Stimulated activated naive CD8-positive, alpha-beta T cell treated with anti-CD3 and anti-CD28 coated beads, Interleukin-15, amount 100 ng/mL, for 72 hours (primary cell): ENCODE data around the gene ANKRD13B.
"Not testable (repeated sequence)": the region's sequence is repeated elsewhere in the genome, so short reads cannot be mapped to it uniquely, and the experiment has no call there.

Source experiments
- ATAC-seq: fragments of 150-1000 bp; cut with Tn5 transposase; 2 replicates; pipeline ENCODE4 v1.10.0; 2021; ENCODE audit warnings: mild to moderate bottlenecking, moderate library complexity
- DNase-seq, 2 donors: peaks; one replicate each; pipeline ENCODE4 v3.0.0; 2021 to 2022
- H3K27ac Mint-ChIP-seq, 2 donors: one replicate each; pipeline ENCODE4 v1.8.0; 2022; ENCODE audit warnings: mild to moderate bottlenecking in 2 of 2, mixed read lengths in 2 of 2, moderate library complexity in 2 of 2
- H3K27me3 Mint-ChIP-seq: one replicate; pipeline ENCODE4 v1.8.0; 2022; ENCODE audit warnings: mixed read lengths
- H3K4me1 Mint-ChIP-seq: one replicate; pipeline ENCODE4 v1.8.0; 2022; ENCODE audit warnings: mild to moderate bottlenecking, mixed read lengths
- H3K4me3 Mint-ChIP-seq, 2 donors: one replicate each; pipeline ENCODE4 v1.8.0; 2022; ENCODE audit warnings: mild to moderate bottlenecking in 2 of 2, mixed read lengths in 2 of 2, moderate library complexity in 1 of 2
- H3K9me3 Mint-ChIP-seq, 2 donors: one replicate each; pipeline ENCODE4 v1.8.0; 2022; ENCODE audit warnings: mixed read lengths in 2 of 2

Gene ANKRD13B

DNA sequence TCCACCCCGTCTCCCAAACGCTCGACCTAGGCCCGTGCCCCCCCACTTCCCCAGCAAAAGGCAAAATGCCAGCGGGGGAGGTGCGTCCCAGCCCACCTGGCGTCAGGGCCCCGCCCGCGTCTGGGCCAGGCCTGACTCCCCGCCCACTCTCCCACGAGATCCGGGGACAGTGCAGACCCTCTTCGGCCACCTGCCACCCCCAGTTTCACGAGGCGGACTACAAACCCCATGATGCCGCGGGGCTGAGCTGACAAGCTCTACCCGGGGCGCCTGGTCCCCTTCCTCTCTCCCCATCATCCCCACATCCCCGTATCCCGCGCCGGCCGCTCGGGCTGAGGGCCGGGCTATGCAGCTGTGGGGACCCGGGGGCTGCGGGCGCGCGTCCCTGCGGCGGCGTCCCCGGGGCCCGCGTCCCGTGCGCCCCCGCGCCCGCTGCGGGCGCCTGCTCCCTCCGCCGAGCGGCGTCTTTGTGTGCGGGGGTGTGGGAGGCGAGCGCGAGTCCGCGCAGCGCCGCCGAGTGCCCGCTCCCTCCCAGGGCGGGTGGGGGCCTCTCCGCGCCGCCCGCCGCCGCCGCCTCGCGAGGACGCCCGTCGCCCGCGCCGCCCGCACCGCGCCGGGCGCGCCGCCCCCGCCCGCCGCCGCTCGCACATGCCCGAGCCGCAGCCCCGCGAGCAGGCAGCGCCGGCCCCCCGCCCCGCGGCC is at the start of gene ANKRD13B:
TSS of gene ANKRD13B (plus strand) at position 283 of the 702 bp plus-strand sequence. CDS start 490 bp downstream, outside the sequence.
- Mint-ChIP-seq H3K27me3 (no peaks in the 10 kb centered on the region), H3K4me3 (peak within 1 kb of the TSS; percentile 82 to 91), H3K4me1 (peaks cover 67% of the 10 kb centered on the region), H3K9me3 (no peaks in the 10 kb centered on the region), H3K27ac (peak within 1 kb of the TSS in 1 of 2 donors; percentile 67)
- peak; percentile 41 to 51 for DNase-seq
- ATAC-seq: peak; percentile 26

DNA sequence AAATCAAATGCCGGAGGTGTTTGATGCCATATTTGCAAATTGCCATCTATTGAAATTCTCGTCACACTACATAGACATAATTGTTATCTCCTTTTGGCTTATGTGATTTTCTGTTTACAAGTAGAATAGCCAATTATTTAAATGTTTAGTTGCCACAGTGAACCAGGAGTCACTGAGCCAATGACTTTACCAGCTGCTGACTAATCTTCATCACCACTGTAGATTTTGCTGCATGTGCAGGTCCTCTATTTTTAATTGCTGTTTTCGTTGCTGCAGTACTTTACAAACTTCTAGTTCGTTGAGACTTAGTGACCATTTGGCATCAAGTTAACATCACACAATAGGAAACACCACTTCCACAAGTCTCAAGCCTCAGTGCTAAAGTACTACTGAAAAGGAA is 48.9 kb upstream of the ANKRD13B start:
- DNase-seq (no peak), ATAC-seq (no peak)
- H3K27ac Mint-ChIP-seq: no peak overlapping the region
- no peaks in the 10 kb centered on the region for H3K9me3 Mint-ChIP-seq
- H3K27me3 Mint-ChIP-seq: no peaks in the 10 kb centered on the region
- no peak overlapping the region for H3K4me3 Mint-ChIP-seq
- H3K4me1 Mint-ChIP-seq: peaks cover 9% of the 10 kb centered on the region

DNA sequence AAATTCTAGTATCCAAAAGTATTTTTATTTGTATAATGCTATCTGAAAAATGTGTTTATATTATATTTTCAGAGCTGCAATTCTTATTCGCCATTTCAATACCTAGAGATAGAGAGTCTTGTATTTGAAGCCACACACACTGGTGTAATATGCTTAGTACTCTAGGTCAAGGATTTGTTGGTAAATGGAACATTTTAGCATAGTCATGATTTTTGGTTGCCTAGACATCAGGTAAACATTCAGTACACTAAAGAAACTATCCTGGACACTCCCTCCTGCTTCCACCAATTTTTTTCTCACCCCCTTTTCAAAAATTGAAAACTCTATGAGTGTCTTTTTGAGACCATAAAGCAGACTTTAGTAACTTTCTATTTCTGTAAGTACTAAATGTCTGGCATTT is 46.8 kb upstream of the ANKRD13B start:
- H3K9me3 Mint-ChIP-seq: no peaks in the 10 kb centered on the region
- DNase-seq (no peak), ATAC-seq (no peak)
- no peak overlapping the region for H3K4me3 Mint-ChIP-seq
- peaks cover 17% of the 10 kb centered on the region for H3K4me1 Mint-ChIP-seq
- H3K27ac Mint-ChIP-seq: peak overlapping the region in 1 of 2 donors; percentile 4
- H3K27me3 Mint-ChIP-seq: no peaks in the 10 kb centered on the region

DNA sequence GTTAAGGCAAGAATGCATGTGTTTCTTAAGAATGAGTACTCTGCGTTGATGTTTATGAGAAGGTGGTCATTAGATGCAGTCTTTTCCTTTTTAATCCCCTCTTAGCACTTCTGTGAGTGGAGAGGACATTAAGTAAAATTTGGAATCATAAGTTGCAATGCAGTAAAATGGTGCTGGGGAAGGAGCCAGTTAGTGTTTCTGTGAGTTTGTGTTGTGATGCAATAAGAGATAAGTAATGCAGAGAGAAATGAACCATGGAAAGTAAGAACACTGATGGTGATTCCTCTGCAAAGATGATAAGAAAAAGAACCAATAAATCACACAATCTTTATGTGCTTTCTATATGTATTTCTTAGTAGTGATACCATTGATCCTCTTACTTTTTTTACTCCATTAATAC is 46.1 kb upstream of the ANKRD13B start:
- peaks cover 17% of the 10 kb centered on the region for H3K4me1 Mint-ChIP-seq
- H3K27ac Mint-ChIP-seq: peak overlapping the region in 1 of 2 donors; percentile 41
- H3K9me3 Mint-ChIP-seq: no peaks in the 10 kb centered on the region
- no peak overlapping the region for H3K4me3 Mint-ChIP-seq
- ATAC-seq (no peak), DNase-seq (no peak)
- H3K27me3 Mint-ChIP-seq: no peaks in the 10 kb centered on the region

DNA sequence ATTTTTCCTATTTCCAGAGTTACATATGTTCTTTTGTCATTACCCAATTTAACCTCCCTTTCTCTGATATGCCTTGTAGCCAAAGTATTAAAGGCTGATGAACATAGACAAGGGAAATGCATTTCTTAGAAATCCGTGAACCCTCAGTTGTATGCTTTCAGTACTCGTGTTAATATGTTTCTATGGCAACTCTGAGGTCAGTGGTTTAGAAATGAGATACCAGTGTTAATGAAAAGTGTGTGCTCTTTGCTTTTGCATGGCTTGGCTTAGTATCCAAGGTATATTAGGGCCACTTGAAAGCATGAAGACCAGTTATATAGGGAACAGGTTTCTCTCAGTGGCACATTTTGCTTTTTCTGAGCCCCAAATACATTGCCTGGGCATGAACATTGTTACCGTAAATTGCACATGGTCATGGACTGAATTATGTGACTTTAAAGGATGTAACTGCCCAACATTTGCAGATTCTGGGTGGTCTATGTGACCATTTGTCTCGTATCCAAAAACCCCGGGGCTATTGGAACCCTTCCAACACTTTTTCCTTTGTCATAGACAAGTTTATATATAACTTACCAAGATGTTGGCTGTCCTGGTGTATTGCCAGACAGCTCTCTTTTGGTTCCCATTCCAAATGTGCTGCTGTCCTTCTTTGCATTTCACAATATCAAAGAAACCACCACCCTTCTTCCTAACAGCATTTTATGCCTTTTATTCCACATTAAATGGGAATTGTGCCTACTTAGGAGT is 43.6 kb upstream of the ANKRD13B start:
- peaks cover 17% of the 10 kb centered on the region for H3K4me1 Mint-ChIP-seq
- no peak for DNase-seq
- peak; percentile 83 for ATAC-seq
- H3K4me3 Mint-ChIP-seq: no peak overlapping the region
- H3K9me3 Mint-ChIP-seq: no peaks in the 10 kb centered on the region
- H3K27me3 Mint-ChIP-seq: no peaks in the 10 kb centered on the region
- no peak overlapping the region for H3K27ac Mint-ChIP-seq

DNA sequence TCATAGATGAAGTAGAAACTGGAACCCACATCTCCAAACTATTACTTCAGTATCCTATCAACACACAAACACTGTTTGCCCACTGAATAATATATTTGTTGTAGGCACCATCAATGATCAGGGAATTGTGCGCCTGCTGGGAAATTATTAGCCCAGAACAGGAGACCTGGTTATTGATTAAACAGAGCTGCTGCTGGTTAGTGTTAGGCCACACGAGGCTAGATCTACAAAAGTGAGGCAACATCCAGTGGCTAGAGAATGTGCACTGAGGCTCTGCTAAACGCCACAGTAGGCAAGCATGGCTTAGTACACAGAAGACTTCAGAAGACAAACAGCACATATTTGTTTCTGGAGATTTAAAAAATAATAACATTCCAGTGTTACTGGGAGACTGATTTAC is 37.1 kb upstream of the ANKRD13B start:
- Mint-ChIP-seq H3K4me1 (peaks cover 20% of the 10 kb centered on the region), H3K27me3 (no peaks in the 10 kb centered on the region), H3K27ac (no peak overlapping the region), H3K9me3 (no peaks in the 10 kb centered on the region), H3K4me3 (no peak overlapping the region)
- ATAC-seq (no peak), DNase-seq (no peak)

DNA sequence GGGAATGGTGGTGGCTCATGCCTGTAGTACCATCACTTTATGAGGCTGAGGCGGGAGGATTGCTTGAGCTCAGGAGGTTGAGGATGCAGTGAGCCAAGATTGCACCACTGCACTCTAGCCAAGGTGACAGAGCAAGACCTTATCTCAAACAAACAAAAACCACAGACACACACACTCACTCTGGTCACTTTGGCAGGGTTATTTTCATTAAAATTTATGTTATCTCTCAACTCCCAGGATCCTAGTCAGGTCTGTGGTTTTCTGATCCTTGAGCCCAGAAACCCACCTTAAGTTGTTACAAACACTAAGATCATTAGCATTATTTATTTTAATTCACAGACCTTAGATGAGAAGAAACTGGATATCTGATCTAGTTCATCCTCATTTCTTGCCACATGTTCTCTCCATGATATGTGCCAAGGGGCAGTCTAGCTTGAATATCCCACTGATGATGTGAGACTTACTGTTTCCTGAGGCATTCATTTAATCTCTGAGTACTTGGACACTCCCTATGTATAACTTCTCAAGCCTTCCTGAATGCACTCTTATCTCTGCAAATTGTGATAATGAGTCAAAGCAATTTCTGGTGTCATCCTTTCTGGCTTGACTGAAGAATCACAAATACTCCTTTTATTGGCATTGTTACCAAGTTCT is 35.7 kb upstream of the ANKRD13B start:
- ATAC-seq: no peak
- Mint-ChIP-seq H3K27ac (no peak overlapping the region), H3K27me3 (no peaks in the 10 kb centered on the region), H3K4me3 (no peak overlapping the region), H3K9me3 (no peaks in the 10 kb centered on the region), H3K4me1 (peaks cover 25% of the 10 kb centered on the region)
- no peak for DNase-seq

DNA sequence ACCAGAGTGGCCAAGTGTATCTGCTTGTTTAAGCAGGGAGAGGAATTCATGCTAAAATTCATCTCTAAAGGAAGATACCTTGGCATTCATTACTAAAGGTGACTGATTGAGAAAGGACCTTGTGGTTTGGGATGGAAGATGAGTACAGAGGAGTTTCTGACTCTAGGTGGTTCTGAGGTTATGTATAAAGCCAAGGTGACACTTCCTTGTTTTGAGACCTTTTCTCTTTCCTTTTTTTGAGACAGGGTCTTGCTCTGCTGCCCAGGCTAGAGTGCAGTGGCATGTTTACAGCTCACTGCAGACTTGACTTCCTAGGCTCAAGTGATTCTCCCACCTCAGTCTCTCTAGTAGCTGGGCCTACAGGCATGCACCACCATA is 35.2 kb upstream of the ANKRD13B start:
- ATAC-seq (peak; percentile 86), DNase-seq (no peak)
- Mint-ChIP-seq H3K4me1 (peaks cover 30% of the 10 kb centered on the region), H3K9me3 (no peaks in the 10 kb centered on the region), H3K27ac (no peak overlapping the region), H3K4me3 (no peak overlapping the region), H3K27me3 (no peaks in the 10 kb centered on the region)

DNA sequence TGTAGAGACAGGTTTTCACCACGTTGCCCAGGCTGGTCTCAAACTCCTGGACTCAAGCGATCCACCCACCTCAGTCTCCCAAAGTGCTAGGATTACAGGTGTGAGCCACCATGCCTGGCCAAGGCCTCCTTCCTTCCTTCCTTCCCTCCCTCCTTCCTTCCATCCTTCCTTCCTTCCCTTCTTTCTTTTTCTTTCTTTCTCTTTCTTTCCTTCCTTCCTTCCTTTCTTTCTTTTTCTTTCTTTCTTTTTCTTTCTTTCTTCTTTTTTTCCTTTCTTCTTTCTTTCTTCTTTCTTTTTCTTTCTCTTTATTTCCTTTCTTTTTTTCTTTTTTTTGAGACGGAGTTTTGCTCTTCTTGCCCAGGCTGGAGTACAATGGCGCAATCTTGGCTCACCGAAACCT is 34.8 kb upstream of the ANKRD13B start:
- not testable (repeated sequence) for H3K9me3 Mint-ChIP-seq, ATAC-seq, H3K27me3 Mint-ChIP-seq, H3K4me3 Mint-ChIP-seq, H3K27ac Mint-ChIP-seq, DNase-seq
- peaks cover 34% of the 10 kb centered on the region for H3K4me1 Mint-ChIP-seq

DNA sequence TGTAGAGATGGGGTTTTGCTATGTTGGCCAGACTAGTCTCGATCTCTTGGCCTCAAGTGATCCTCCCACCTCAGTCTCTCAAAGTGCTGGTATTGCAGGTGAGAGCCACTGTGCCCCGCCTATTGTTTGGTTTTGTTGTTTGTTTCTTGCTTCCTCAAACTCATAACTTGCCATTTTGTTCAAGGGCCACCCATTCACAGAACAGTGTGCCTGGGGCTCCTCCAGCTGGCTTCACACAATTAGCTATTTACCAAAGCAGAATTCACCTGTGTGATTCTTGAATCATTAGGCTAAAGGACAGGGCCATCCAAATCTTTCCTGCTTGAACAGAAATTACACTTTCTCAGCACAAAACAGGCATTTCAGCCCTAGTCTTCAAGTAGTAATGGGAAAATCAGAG is 33.3 kb upstream of the ANKRD13B start:
- Mint-ChIP-seq H3K9me3 (no peaks in the 10 kb centered on the region), H3K4me3 (no peak overlapping the region), H3K27ac (no peak overlapping the region), H3K27me3 (no peaks in the 10 kb centered on the region), H3K4me1 (peaks cover 43% of the 10 kb centered on the region)
- DNase-seq (no peak), ATAC-seq (no peak)

DNA sequence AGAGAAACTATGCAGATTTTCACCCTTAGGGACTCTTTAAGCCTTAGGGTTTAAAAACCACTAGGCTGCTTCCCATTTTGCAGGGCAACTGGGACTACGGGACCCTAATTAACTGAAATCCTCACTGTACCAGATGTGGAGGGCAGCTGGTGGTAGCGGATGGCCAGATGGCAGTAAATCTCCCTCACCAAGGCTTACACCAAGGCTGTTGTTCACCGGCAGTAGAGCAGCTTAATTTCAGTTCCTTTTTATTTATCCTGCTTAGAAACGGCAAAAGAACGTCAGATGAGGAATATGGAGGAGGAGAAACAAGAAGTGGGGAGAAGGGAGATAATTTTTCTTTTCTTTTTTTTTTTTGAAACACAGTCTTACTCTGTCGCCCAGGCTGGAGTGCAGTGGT is 32.6 kb upstream of the ANKRD13B start:
- no peaks in the 10 kb centered on the region for H3K27me3 Mint-ChIP-seq
- H3K4me1 Mint-ChIP-seq: peaks cover 43% of the 10 kb centered on the region
- no peak for DNase-seq
- H3K9me3 Mint-ChIP-seq: no peaks in the 10 kb centered on the region
- ATAC-seq: no peak
- H3K4me3 Mint-ChIP-seq: no peak overlapping the region
- no peak overlapping the region for H3K27ac Mint-ChIP-seq

DNA sequence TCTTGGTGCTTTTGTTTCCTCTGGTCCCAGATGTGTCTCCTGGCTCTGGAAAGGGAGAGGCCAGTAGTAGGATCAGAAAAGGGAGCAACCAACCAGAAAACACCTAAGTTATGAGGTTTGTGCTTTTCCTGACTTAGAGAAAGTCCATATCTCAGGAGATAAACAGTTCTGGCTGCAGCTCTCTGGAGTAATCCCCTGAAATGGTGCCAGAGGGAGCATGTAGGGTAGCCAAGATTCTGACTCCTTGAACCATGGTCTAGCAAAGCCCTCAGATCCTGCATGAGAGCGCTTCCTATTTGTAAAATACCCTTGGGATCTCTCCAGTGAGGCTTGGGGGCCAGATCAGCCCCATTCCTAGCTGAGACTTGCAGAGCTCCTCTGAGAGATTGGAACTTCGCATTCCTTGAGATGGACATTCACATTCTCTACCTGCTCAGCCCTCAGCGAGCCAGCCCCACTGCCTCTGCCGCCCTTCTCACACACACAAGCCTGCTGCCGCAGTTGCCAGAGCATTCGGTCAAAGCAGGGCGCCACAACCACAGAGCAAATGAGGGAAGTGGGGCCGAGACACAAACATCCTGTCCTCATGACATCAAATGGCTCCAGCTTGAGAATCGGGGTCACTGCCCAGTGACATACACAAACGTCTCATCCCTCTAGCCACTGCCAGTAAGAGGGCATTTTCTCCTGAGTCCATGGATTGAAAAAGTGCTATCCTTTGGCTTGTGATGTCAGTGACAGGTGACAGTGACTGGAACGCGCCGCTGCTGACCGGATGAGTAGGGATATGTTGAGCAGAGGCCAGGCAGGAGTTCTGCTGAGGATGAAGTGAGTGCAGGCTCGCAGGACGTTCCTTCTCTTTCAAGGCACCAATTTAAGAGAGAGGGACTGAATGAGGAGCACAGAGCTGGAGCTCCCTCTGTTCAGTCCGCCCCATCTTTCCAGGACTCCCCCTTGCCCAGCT is 31.1 kb upstream of the ANKRD13B start:
- H3K9me3 Mint-ChIP-seq: no peaks in the 10 kb centered on the region
- ATAC-seq: no peak
- H3K4me1 Mint-ChIP-seq: peaks cover 48% of the 10 kb centered on the region
- H3K27ac Mint-ChIP-seq: no peak overlapping the region
- H3K4me3 Mint-ChIP-seq: no peak overlapping the region
- DNase-seq: no peak
- H3K27me3 Mint-ChIP-seq: no peaks in the 10 kb centered on the region

DNA sequence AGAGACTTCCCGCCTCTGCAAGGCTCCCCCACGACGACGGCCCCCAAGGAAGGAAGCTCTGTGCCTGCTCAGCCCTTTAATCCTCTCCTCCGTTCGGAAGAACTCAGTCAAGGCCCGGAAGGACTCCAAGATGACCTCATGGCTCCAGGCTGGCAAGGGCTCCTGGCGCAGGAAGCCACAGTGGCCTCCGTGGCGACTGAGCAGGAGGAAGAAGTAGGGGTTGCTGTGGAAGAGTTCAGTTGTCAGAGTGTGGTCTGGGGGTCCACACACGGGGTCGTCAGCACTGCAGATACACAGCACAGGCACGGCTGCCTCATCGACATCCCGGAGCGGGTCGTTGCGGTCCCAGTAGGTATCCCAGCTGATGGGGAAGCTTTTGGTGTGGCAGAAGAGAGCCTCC is 30.3 kb upstream of the ANKRD13B start:
- DNase-seq (no peak), ATAC-seq (no peak)
- Mint-ChIP-seq H3K9me3 (no peaks in the 10 kb centered on the region), H3K4me3 (no peak overlapping the region), H3K4me1 (peaks cover 40% of the 10 kb centered on the region), H3K27me3 (no peaks in the 10 kb centered on the region), H3K27ac (no peak overlapping the region)

DNA sequence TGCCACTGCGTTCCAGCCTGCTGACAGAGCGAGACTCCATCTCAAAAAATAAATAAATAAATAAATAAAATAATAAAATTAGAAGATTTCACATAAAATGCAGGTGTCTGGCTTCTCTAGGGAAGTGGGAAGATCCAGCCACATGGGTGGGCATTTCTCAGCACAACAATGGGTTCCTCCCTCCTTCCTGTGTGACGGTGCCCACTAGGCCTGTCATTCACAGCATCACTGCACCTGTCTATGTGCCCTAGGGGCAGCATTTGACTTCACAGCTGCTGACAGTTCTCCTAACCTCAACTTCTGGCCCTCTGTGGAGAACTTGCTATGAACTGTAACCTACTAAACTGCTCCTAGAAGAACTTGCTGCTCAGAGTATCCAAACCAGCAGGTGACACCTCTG is 29.1 kb upstream of the ANKRD13B start:
- no peaks in the 10 kb centered on the region for H3K9me3 Mint-ChIP-seq
- H3K4me3 Mint-ChIP-seq: no peak overlapping the region
- no peak overlapping the region for H3K27ac Mint-ChIP-seq
- ATAC-seq (no peak), DNase-seq (no peak)
- peaks cover 32% of the 10 kb centered on the region for H3K4me1 Mint-ChIP-seq
- no peaks in the 10 kb centered on the region for H3K27me3 Mint-ChIP-seq
